Cardiac ventricle fibroblast (primary cell): ENCODE results near the gene CDC42SE1. TPM values are rescaled to one million over a fixed set of nuclear protein-coding genes. Genes with fewer than 3 reads are reported as not detected.

Experiments
- total RNA-seq: library from RNA; depleted of rRNA; stranded (reverse); fragments of >200 nt; gene quantifications from 2 replicates; pipeline ENCODE4 v1.2.3, GENCODE V29; 2015

Gene CDC42SE1, protein sequence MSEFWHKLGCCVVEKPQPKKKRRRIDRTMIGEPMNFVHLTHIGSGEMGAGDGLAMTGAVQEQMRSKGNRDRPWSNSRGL
- total RNA-seq: 22.7 and 26.0 TPM in 2 replicates

DNA sequence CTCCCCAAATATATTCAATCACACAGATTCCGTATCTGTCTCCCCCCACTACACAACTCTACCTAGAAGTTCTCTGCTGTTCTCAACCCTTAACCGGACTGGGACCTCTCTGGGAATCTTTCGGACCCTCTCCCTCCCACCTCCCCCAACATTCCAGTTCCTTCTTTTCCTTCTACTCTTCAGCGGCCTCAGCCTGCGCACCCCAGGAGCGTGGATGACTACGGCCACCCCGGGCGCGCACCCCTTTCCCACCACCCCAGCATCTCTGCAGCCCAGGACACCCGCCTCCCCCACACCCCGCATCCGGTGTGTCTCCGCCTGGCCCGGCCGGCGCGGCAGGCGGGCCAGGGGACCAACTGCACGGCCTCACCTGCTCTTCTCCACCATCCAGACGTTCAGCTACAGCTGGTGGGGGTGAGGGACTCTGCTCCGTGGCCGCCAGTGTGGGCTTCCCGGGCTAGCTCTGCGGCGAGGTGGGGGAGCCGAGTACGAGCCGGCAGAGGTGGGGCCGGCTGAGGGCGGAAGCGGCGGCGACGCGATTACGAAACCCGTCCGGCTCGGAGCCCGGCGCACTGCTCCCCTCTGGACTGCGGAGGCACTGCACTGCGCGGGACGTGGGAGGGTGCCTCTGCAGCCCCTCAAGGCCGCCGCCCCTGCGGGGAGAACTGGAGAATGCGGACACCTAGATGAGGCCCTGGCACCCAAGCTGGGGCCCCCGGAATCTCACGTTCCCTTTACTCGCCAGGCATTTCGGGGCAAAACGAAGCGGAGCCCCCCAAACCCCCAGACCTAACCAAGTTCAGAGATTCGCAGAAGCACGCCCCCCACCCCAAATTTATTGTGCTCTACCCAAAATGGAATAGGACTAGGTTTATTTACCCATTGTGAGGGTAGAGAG lies at the start of gene CDC42SE1:
Gene CDC42SE1 (minus strand): TSS at position 514 of the 898 bp plus-strand sequence. CDS start 3,892 bp downstream, outside the sequence.

DNA sequence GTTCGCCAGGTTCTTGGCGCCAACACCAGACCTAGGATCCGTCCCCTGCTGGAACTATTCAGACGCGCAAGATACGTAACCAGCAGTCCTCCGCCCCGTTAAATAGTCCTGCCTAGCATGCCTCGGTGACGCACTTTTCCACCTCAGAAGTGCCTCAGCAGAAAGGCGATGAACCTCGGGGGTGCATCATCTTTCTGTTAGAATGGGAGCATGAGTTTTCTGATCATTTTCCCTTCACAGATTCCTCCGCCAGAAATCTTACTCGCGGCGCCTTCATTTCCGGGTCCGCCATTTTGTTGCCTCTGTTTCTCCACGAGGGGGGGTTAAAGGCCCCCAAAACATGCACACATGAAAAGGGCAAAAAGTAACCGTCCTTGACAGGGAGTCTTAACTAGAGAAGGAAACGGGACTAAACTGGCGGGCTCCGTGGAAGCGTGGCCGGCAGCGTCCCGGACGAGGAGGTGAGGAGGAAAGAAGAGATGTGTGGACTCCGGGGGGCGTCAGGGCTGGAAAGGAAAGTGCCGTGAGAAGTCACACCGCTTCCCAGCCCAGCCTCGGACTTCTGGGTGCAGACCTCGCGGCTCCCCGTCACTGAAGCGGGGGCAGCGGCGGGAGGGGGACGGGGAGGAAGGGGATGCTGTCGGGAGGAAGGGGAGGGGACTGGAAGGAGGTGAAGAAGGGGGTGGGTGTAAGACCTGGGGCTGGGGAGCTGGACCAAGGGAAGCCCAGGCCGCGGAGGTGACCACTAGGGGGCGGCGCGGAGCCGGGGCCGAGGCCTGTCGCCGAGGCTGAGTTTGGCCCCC lies 11.3 kb upstream of the CDC42SE1 start, which contains the start of gene GABPB2:
Gene GABPB2 (plus strand): TSS at position 288 of the 803 bp plus-strand sequence. CDS start 17,429 bp downstream, outside the sequence.

DNA sequence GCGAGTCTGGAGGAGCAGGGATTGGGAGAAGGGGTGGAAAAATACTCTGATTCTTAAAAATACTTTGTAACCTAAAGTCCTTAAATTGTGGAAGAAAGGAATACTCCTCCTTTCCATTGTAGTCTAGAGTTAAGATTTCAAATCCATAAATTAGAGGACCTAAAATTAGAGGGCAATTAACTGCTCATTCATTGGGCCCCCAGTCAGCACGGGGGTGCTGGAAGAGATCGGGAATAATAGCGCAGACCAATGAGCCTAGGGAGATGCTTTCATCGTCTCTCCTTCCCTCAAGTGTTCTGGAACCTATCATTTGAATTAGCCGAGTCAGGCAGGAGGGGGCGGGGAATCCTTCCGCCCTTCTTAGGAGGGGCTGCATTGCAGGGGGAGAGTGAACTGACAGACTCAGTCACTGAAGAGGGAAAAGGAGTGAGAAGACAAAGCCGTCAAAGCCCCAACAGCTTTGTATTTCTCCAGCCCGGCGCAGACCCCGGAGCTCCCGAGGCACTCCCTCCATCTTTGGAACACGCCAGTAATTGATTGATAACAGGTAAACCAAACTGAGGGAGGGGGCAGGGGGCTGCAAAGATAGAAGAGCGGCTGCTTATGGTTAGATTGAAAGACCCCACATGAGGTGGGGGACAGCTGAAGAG lies 710 bp upstream of the CDC42SE1 start, which contains the start of gene MLLT11:
Gene MLLT11 (plus strand): TSS at position 391 of the 650 bp plus-strand sequence. CDS start 6,828 bp downstream, outside the sequence.

DNA sequence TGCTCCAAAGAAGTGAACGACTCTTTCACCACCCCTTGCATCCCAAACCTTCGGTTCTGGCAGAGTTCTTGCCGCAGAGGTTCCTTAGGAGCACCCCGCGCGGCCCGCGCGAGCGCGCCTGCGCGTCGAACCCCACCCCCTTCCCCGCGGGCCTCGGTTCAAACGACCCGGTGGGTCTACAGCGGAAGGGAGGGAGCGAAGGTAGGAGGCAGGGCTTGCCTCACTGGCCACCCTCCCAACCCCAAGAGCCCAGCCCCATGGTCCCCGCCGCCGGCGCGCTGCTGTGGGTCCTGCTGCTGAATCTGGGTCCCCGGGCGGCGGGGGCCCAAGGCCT lies 11.9 kb downstream of the CDC42SE1 start, which contains the start of gene C1orf56:
Gene C1orf56 (plus strand): TSS at position 161 of the 334 bp plus-strand sequence. CDS start 97 bp downstream, at position 258.

DNA sequence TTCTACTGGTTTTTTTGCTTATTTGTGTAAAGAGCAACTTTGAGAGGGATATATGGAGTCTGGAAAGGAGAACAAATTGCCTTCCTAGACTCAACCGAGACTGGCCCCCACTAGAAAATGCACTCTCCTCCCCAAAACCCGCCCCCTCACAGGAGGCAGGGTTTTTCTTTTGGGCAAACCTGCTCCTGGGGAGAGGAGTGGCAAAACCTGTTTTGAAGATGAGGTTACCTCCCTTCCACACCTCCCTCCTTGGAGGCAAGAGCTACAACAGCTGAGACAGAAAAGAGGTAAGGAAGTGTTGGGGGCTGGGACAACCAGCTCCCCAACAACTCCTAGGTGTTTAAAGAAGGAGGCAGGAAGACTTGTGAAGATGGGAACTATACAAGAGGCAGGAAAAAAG lies 23.1 kb downstream of the CDC42SE1 start, which contains the start of gene BNIPL:
Gene BNIPL (plus strand): TSS at position 231 of the 400 bp plus-strand sequence. CDS start 140 bp downstream, at position 371.

DNA sequence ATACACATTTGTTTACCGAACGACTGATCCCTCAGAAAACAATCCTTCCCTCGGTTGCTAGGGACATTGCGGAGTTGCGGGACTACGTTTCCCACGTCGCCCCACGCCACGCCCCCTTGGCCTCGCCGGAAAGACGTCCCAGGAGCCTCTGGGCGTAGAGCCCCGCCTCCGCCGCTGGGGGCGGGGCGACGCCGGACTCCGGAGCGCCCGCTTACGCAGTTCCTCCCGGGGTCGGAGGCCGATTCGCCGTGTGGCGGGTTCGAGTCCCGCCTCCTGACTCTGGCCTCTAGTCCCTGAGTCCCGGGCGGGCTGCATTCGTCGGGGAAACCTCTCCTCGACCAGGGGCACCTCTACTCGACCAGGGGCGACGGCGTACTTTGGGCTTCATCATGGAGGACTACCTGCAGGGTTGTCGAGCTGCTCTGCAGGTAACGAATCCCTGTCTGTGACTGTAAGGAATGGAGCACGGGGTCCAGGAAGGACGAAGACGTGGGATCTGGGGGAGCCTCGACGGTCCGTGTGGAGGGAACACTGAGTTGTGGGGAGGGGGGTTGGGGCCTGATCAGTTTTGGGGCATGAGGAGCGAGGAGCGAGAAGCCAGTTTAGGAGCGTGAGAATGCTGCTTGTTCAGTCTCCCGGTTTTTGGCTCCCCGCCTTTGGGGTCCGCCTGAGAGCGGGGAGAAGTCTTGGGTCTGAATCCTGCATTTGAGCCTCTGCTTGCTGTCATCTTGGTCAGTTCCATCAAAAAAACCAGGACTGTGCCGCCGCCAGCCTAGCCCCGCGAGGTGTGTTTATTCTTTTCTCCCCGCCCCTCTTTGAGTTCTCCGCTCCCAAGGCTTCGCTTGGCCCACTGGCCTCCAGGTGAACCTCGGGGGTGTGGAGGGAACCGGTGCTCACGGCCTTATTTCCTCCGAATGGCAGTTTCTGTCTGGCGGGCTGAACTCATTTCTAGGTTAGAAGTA lies 50.9 kb downstream of the CDC42SE1 start, which contains the start of gene PRUNE1:
Gene PRUNE1 (plus strand): TSS at position 206 of the 962 bp plus-strand sequence. CDS start 184 bp downstream, at position 390.

DNA sequence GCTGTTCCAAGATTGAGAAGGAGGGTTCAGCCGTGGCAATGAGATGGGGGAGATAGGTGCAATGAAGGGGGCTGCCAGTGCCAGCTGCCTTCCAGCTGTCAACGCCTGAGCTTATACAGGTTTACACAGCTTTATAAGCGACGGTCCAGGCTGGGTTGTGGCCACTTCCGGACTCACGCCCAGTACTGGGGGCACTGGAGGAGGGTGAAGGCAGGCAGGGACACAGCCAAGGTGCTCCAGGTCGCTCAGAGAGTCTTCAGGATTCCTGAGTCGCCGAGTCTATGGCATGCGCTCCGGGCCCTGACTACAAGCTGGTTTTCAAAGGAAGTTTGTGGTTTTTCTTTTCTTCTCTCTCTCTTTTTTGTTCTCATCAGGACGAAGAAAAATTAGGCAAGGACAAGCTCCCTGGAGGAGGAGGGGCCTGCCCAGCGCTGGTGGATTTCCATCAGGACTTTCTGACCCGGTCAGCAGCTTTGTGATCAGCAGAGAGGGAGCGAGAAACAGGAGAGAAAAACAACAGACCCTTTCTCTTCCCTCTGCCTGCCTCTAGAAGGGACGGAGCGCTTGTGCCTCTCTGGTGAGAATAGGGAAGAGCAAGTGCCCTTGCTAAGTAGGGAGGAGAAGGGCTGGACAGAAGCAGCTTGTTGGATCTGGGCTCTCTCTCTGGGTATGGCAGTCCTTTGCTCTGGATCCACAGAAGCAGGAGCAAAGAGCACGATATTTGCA lies 52.9 kb downstream of the CDC42SE1 start, which contains the start of gene MINDY1:
Gene MINDY1 (minus strand): TSS at position 576 of the 726 bp plus-strand sequence. CDS start 4,285 bp downstream, outside the sequence.

Other genes starting within 250 kb of the CDC42SE1 start
- 33.0 and 39.6 TPM in 2 replicates for gene ARNT, start 183.0 kb downstream of the CDC42SE1 start, total RNA-seq
- gene CTXND2, start 172.5 kb downstream of the CDC42SE1 start, total RNA-seq: not detected in 2 replicates
- gene SETDB1, start 133.3 kb downstream of the CDC42SE1 start, total RNA-seq: 18.0 and 18.8 TPM in 2 replicates
- 67.4 and 84.2 TPM in 2 replicates for gene CERS2, start 84.8 kb downstream of the CDC42SE1 start, total RNA-seq
- not detected in 2 replicates for gene ANXA9, start 77.3 kb downstream of the CDC42SE1 start, total RNA-seq
- 9.0 and 9.6 TPM in 2 replicates for gene MINDY1, start 52.7 kb downstream of the CDC42SE1 start, total RNA-seq
- 10.6 and 11.8 TPM in 2 replicates for gene PRUNE1, start 51.2 kb downstream of the CDC42SE1 start, total RNA-seq
- 0.06 TPM in 1 of 2 replicates, not detected in the other for gene BNIPL, start 23.0 kb downstream of the CDC42SE1 start, total RNA-seq
- 3.4 and 4.8 TPM in 2 replicates for gene C1orf56, start 11.9 kb downstream of the CDC42SE1 start, total RNA-seq
- gene MLLT11, start 775 bp upstream of the CDC42SE1 start, total RNA-seq: 0.93 and 0.94 TPM in 2 replicates
- gene GABPB2, start 11.1 kb upstream of the CDC42SE1 start, total RNA-seq: 8.0 and 15.6 TPM in 2 replicates
- 2.8 and 4.1 TPM in 2 replicates for gene SEMA6C, start 87.0 kb upstream of the CDC42SE1 start, total RNA-seq
- gene TNFAIP8L2, start 97.0 kb upstream of the CDC42SE1 start, total RNA-seq: 0.19 TPM in 1 of 2 replicates, not detected in the other
- 6.7 and 11.6 TPM in 2 replicates for gene LYSMD1, start 106.3 kb upstream of the CDC42SE1 start, total RNA-seq
- 21.6 and 25.7 TPM in 2 replicates for gene SCNM1, start 106.5 kb upstream of the CDC42SE1 start, total RNA-seq
- gene TMOD4, start 116.4 kb upstream of the CDC42SE1 start, total RNA-seq: 1.1 TPM in 1 of 2 replicates, not detected in the other
- gene VPS72, start 130.6 kb upstream of the CDC42SE1 start, total RNA-seq: 16.0 and 21.8 TPM in 2 replicates
- gene PIP5K1A, start 138.9 kb upstream of the CDC42SE1 start, total RNA-seq: 24.7 and 34.7 TPM in 2 replicates
- gene PSMD4, start 195.1 kb upstream of the CDC42SE1 start, total RNA-seq: 91.2 and 94.7 TPM in 2 replicates
- gene ZNF687, start 222.7 kb upstream of the CDC42SE1 start, total RNA-seq: 15.2 and 19.9 TPM in 2 replicates